GM12878 (cell line): ENCODE measurements around the gene MTTP. TPM values are rescaled to one million over a fixed set of nuclear protein-coding genes. Genes with fewer than 3 reads are reported as not detected.

Experiments used
- ATAC-seq: fragments of 200-7000 bp; cut with Tn5 transposase; 3 replicates; pipeline ENCODE4 v1.9.1; 2020; ENCODE audit warnings: mild to moderate bottlenecking, moderate library complexity
- BruUV-seq: library from RNA; stranded (reverse); fragments of 400-500 nt; replicated peaks from 2 replicates; lab custom pipeline; 2021; lab: Mats Ljungman, UMichigan
- CTCF ChIA-PET: fragments of 300-600 bp; sonication (Branson Sonifier 250); formaldehyde crosslinking; extraction: SDS; loops from one replicate; lab custom pipeline; 2021; ENCODE audit warnings: inconsistent platforms; lab: Yijun Ruan, JAX
- POLR2A ChIA-PET: fragments of 350-600 bp; formaldehyde crosslinking; extraction: SDS; loops from one replicate; lab custom pipeline; 2021; ENCODE audit warnings: inconsistent platforms; lab: Charles Lee
- RAD21 ChIA-PET: fragments of 300-600 bp; sonication (Branson Sonifier 250); formaldehyde crosslinking; loops from one replicate; lab custom pipeline; 2023; ENCODE audit warnings: antibody characterized with exemption; ENCODE audit not compliant: unreplicated experiment; lab: Charles Lee
- SMC1A ChIA-PET: fragments of 300-600 bp; sonication (Branson Sonifier 250); formaldehyde crosslinking; loops from one replicate; lab custom pipeline; 2023; ENCODE audit not compliant: unreplicated experiment, uncharacterized antibody; lab: Charles Lee
- DNase-seq: peaks from one replicate; pipeline ENCODE4 v3.0.0-alpha.2; 2011; ENCODE audit warnings: low read depth, low spot score
- FAIRE-seq: peaks from 3 replicates; lab custom pipeline; 2011; peaks lifted over from hg19 to GRCh38; lab: Jason Lieb, UNC
- H2AFZ ChIP-seq: 2 replicates; pipeline ENCODE4 v1.6.0; 2011; ENCODE audit warnings: low read depth, low read length, control low read depth; ENCODE audit not compliant: control insufficient read depth
- H3K27ac ChIP-seq: 2 replicates; pipeline ENCODE4 v1.5.1; 2011; ENCODE audit warnings: control low read depth; ENCODE audit not compliant: control insufficient read depth, insufficient read depth
- H3K27me3 ChIP-seq, 2 experiments: replicated peaks in 1 of 2; 2 replicates each; pipeline versions ENCODE4 v1.6.0 to v1.6.1; 2011; ENCODE audit warnings: low read length in 1 of 2; ENCODE audit not compliant: control insufficient read depth in 2 of 2, insufficient read depth in 2 of 2
- H3K36me3 ChIP-seq, 2 experiments: 2 replicates each; pipeline ENCODE4 v1.5.1; 2011; ENCODE audit warnings: low read length in 1 of 2; ENCODE audit not compliant: control insufficient read depth in 2 of 2, insufficient read depth in 2 of 2
- H3K4me1 ChIP-seq: 2 replicates; pipeline ENCODE4 v1.6.1; 2011; ENCODE audit warnings: mild to moderate bottlenecking, low read length, moderate library complexity, mixed read lengths; ENCODE audit not compliant: control insufficient read depth, insufficient read depth
- H3K4me2 ChIP-seq: 2 replicates; pipeline ENCODE4 v1.6.0; 2011; ENCODE audit warnings: control low read depth; ENCODE audit not compliant: control insufficient read depth, insufficient read depth
- H3K4me3 ChIP-seq: fragments of 200-600 bp; sonication (generic); 2 replicates; pipeline ENCODE4 v1.5.1; 2016
- H3K79me2 ChIP-seq: 2 replicates; pipeline ENCODE4 v1.6.0; 2011; ENCODE audit warnings: low read length; ENCODE audit not compliant: control insufficient read depth, insufficient read depth
- H3K9ac ChIP-seq: 2 replicates; pipeline ENCODE4 v1.8.0; 2011; ENCODE audit warnings: low read length, control low read depth, mixed read lengths; ENCODE audit not compliant: control insufficient read depth, insufficient read depth
- H3K9me3 ChIP-seq: replicated peaks from 3 replicates; pipeline ENCODE4 v1.5.1; 2011; ENCODE audit warnings: mild to moderate bottlenecking, low read length; ENCODE audit not compliant: control insufficient read depth, insufficient read depth
- H4K20me1 ChIP-seq: 2 replicates; pipeline ENCODE4 v1.6.0; 2011; ENCODE audit not compliant: control insufficient read depth, insufficient read depth
- BRCA1 ChIP-seq: IDR thresholded peaks from 2 replicates; pipeline ENCODE4 v1.6.1; 2011; ENCODE audit warnings: low read depth, low read length, improper control_type of control experiment
- GABPA ChIP-seq: IDR thresholded peaks from 2 replicates; pipeline ENCODE4 v1.6.1; 2014; ENCODE audit warnings: antibody characterized with exemption, low read depth, mild to moderate bottlenecking, inconsistent platforms
- GATAD2B ChIP-seq: fragments of 450-650 bp; conservative IDR thresholded peaks from 2 replicates; pipeline ENCODE4 v1.6.1; 2017; ENCODE audit warnings: low read depth, mild to moderate bottlenecking, moderate library complexity
- IKZF1 ChIP-seq: fragments of 450-650 bp; conservative IDR thresholded peaks from 2 replicates; pipeline ENCODE4 v1.6.1; 2017; ENCODE audit warnings: antibody characterized with exemption, mild to moderate bottlenecking
- KAT2A ChIP-seq: conservative IDR thresholded peaks from 2 replicates; pipeline ENCODE4 v1.6.1; 2011; ENCODE audit warnings: low read depth, low read length; ENCODE audit not compliant: control insufficient read depth
- NR2C2 ChIP-seq: IDR thresholded peaks from 2 replicates; pipeline ENCODE4 v1.6.1; 2011; ENCODE audit warnings: borderline replicate concordance, low read depth; ENCODE audit not compliant: control insufficient read depth, insufficient read length
- RAD51 ChIP-seq: fragments of 450-650 bp; IDR thresholded peaks from 2 replicates; pipeline ENCODE4 v1.6.1; 2016; ENCODE audit warnings: moderate library complexity, mild to moderate bottlenecking, inconsistent platforms
- RBBP5 ChIP-seq: fragments of 200-600 bp; sonication (generic); conservative IDR thresholded peaks from 2 replicates; pipeline ENCODE4 v1.6.1; 2016
- ZBTB33 ChIP-seq: fragments of 450-650 bp; IDR thresholded peaks from 2 replicates; pipeline ENCODE4 v1.6.1; 2017; ENCODE audit warnings: mild to moderate bottlenecking
- ZNF217 ChIP-seq: fragments of 450-650 bp; IDR thresholded peaks from 2 replicates; pipeline ENCODE4 v1.6.1; 2017; ENCODE audit warnings: antibody characterized with exemption, mild to moderate bottlenecking
- WGBS: methylation state at CpG from one replicate; pipeline ENCODE4 v1.1.6; 2016; ENCODE audit warnings: low lambda C conversion rate; ENCODE audit not compliant: insufficient replicate concordance, insufficient coverage; ENCODE audit errors: missing lambda C conversion rate; 5-methylcytosine and 5-hydroxymethylcytosine counted together
- in situ Hi-C: fragments of 300-500 bp; cut with MboI; formaldehyde crosslinking; loops from 9 replicates; pipeline ENCODE4 v1.14.3; 2018; ENCODE audit warnings: mixed read lengths
- intact Hi-C: fragments of 100-400 bp; cut with micrococcal nuclease; formaldehyde crosslinking; loops from one replicate; pipeline ENCODE4 v1.14.2; 2022; ENCODE audit not compliant: unreplicated experiment
- polyA plus RNA-seq, 11 experiments: library from polyadenylated mRNA; depleted of rRNA in 4 of 11; unstranded in 6 of 11; stranded (reverse) in 5 of 11; fragments of >200 nt; fragmentation: Nextera tagmentation in 4 of 11; fragmentation: Illumina TruSeq in 1 of 11; extraction: Ambion mirVana in 4 of 11; extraction: Trizol in 1 of 11; gene quantifications; 1 replicate in 1 of 11; 2 replicates in 10 of 11; pipeline versions ENCODE4 v1.2.1 to v1.2.3, GENCODE V29; 2011 to 2016; ENCODE audit warnings: inconsistent platforms in 2 of 11, missing spikeins in 2 of 11, low read depth in 1 of 11
- total RNA-seq, 4 experiments: library from RNA; depleted of rRNA in 3 of 4; stranded (reverse); fragments of >200 nt in 3 of 4; fragmentation: Illumina TruSeq in 1 of 4; extraction: Trizol in 1 of 4; gene quantifications; 2 replicates each; pipeline versions ENCODE4 v1.2.1 to v1.2.3, GENCODE V29; 2013 to 2021

MTTP gene
- total and polyA plus RNA-seq, 10 of the 15 experiments (the other 5 are each of a cell fraction or from before 2014, with no cell fraction given), result 0.08 to 2.2 (median 0.21) TPM; not detected in 1

- TF ChIP-seq GABPA (no peak), IKZF1 (no peak), RAD51 (no peak), BRCA1 (no peak), ZNF217 (no peak), GATAD2B (no peak), RBBP5 (no peak), ZBTB33 (no peak), KAT2A (no peak)
Observed at GRCh38 chr4:99644453-99644852, 69.8 kb downstream of the MTTP start (continued).

GRCh38 chr4:99645036-99645435 is 70.4 kb downstream of the MTTP start:
- CTCF ChIA-PET, result no interaction called here
- FAIRE-seq (no peak), DNase-seq (no peak), ATAC-seq (no peak)
- 10% methylated on average over 1 of the region's 1 CpG for WGBS
- H3K36me3 ChIP-seq, result no peaks in the 10 kb centered on the region
- SMC1A ChIA-PET, result no interaction called here
- no peak overlapping the region for H2AFZ ChIP-seq
- intact Hi-C loops, result no loop called here
- no peak overlapping the region for H3K4me2 ChIP-seq
- no peak overlapping the region for H3K4me3 ChIP-seq
- RAD21 ChIA-PET, result no interaction called here
- no TSS peak for BruUV-seq
- H3K9me3 ChIP-seq, result no peaks in the 10 kb centered on the region
- POLR2A ChIA-PET, result no interaction called here
- no peaks in the 10 kb centered on the region for H3K4me1 ChIP-seq
- H3K27me3 ChIP-seq, result peaks cover 0 to 5% of the 10 kb centered on the region in 2 experiments; a peak in 1 of 4 replicates
- no peaks in the 10 kb centered on the region for H3K79me2 ChIP-seq
- in situ Hi-C loops, result no loop called here
- no peak for TF ChIP-seq NR2C2
- H3K9ac ChIP-seq, result no peak overlapping the region
- no peaks in the 10 kb centered on the region for H4K20me1 ChIP-seq
- H3K27ac ChIP-seq, result no peak overlapping the region
